Measurements from ENCODE around the gene SFMBT1.

The SFMBT1 gene

DNA sequence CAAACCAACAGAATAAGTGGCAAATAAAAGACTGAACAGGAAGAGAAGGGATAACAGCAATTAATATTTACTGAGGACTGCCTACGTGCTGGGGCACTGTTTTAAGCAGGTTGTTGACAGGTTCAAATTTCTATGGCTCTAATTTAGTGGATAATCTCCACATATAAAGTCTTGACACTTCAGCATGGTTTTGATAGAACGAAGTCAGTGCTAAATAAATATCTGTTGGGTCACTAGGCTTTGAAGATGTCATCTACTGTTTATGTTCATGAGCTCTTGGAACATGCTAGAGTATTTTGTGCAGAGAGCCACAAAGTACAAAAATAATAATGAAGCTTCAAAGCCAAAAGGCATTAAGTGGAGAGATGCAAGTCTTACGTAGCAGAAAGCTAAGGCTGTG, 74.0 kb downstream of the SFMBT1 start:
- no peak for DNase-seq (ENCODE audit: low read depth)
- H3K4me3 ChIP-seq (ENCODE audit: control insufficient read depth, low read depth, low read length): no peak overlapping the region
- TF ChIP-seq, protein P1, sequence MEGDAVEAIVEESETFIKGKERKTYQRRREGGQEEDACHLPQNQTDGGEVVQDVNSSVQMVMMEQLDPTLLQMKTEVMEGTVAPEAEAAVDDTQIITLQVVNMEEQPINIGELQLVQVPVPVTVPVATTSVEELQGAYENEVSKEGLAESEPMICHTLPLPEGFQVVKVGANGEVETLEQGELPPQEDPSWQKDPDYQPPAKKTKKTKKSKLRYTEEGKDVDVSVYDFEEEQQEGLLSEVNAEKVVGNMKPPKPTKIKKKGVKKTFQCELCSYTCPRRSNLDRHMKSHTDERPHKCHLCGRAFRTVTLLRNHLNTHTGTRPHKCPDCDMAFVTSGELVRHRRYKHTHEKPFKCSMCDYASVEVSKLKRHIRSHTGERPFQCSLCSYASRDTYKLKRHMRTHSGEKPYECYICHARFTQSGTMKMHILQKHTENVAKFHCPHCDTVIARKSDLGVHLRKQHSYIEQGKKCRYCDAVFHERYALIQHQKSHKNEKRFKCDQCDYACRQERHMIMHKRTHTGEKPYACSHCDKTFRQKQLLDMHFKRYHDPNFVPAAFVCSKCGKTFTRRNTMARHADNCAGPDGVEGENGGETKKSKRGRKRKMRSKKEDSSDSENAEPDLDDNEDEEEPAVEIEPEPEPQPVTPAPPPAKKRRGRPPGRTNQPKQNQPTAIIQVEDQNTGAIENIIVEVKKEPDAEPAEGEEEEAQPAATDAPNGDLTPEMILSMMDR (IDR thresholded peaks at IDR 0.05; ENCODE audit: control insufficient read depth, insufficient read depth, low read depth, low read length, missing control alignments): no peak

GRCh38 chr3:52967398-52967797, 78.5 kb downstream of the SFMBT1 start:
- no peak for DNase-seq (ENCODE audit: low read depth)
- no peak overlapping the region for H3K4me3 ChIP-seq (ENCODE audit: control insufficient read depth, low read depth, low read length)
- TF ChIP-seq, protein P1 (IDR thresholded peaks at IDR 0.05; ENCODE audit: control insufficient read depth, insufficient read depth, low read depth, low read length, missing control alignments): no peak

DNA sequence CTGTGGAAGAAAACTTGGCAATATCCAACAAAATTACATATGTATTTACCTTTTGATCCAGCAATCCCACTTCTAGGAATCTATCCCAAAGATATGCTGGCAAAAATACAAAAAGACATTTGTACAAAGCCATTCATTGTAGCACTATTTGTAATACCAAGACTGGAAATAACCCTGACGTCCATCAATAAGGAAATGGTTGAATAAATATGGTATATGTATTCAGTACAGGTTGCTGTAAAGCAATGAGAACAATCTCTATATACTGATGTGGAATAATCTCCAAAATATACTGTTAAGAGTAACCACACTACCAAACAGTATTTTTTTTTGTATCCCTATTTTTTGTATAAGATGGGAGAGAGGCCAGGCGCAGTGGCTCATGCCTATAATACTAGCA, 83.7 kb downstream of the SFMBT1 start:
- TF ChIP-seq, protein P1 (IDR thresholded peaks at IDR 0.05; ENCODE audit: control insufficient read depth, insufficient read depth, low read depth, low read length, missing control alignments): no peak
- no peak for DNase-seq (ENCODE audit: low read depth)
- no peak overlapping the region for H3K4me3 ChIP-seq (ENCODE audit: control insufficient read depth, low read depth, low read length)

DNA sequence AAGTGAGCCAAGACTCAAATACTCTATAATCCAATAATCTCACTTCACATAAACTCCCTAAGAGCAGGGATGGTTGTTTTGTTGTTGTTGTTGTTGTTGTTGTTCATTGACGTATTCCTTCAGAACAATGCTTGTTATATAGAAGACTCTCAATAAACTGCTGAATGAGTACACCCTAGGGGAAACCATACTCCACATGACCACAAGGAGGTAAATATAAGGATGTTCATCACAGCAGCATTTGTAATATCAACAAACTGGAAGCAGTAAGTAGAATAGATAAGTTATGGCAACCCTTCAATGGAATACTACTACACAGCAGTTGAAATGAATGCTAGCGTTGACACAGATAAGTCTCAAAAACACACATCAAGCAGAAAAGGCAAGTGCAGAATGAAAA, 86.1 kb downstream of the SFMBT1 start:
- TF ChIP-seq, protein P1 (IDR thresholded peaks at IDR 0.05; ENCODE audit: control insufficient read depth, insufficient read depth, low read depth, low read length, missing control alignments): no peak
- H3K4me3 ChIP-seq (ENCODE audit: control insufficient read depth, low read depth, low read length): no peak overlapping the region
- no peak for DNase-seq (ENCODE audit: low read depth)

GRCh38 chr3:52939600-52939999, 106.3 kb downstream of the SFMBT1 start:
- DNase-seq (ENCODE audit: low read depth): no peak
- TF ChIP-seq, protein P1 (IDR thresholded peaks at IDR 0.05; ENCODE audit: control insufficient read depth, insufficient read depth, low read depth, low read length, missing control alignments): no peak
- H3K4me3 ChIP-seq (ENCODE audit: control insufficient read depth, low read depth, low read length): no peak overlapping the region

GRCh38 chr3:52934630-52935530, 111.0 kb downstream of the SFMBT1 start:
- TF ChIP-seq, protein P1 (IDR thresholded peaks at IDR 0.05; ENCODE audit: control insufficient read depth, insufficient read depth, low read depth, low read length, missing control alignments): peak; percentile 81
- peak; percentile 34 for DNase-seq (ENCODE audit: low read depth)
- no peak overlapping the region for H3K4me3 ChIP-seq (ENCODE audit: control insufficient read depth, low read depth, low read length)

All from AG09309 (cell line).